GM19395 (cell line): ENCODE data around the gene KCNQ5.

ENCODE experiments used
- ATAC-seq: cut with Tn5 transposase; IDR thresholded peaks from one replicate; pipeline ENCODE4 v1.9.1; 2021; ENCODE audit warnings: mild to moderate bottlenecking, moderate library complexity; ENCODE audit not compliant: unreplicated experiment

Gene KCNQ5

GRCh38 chr6:72832271-72832670 is 210.4 kb downstream of the KCNQ5 start:
- no peak for ATAC-seq

GRCh38 chr6:72835749-72836148 is 213.9 kb downstream of the KCNQ5 start:
- ATAC-seq: no peak

- ATAC-seq: no peak
These were observed 215.1 kb downstream of the KCNQ5 start for GRCh38 chr6:72836971-72837370.

GRCh38 chr6:72841195-72841594 is 219.3 kb downstream of the KCNQ5 start:
- no peak for ATAC-seq

- ATAC-seq: no peak
These were observed 220.3 kb downstream of the KCNQ5 start for GRCh38 chr6:72842140-72842539.

DNA sequence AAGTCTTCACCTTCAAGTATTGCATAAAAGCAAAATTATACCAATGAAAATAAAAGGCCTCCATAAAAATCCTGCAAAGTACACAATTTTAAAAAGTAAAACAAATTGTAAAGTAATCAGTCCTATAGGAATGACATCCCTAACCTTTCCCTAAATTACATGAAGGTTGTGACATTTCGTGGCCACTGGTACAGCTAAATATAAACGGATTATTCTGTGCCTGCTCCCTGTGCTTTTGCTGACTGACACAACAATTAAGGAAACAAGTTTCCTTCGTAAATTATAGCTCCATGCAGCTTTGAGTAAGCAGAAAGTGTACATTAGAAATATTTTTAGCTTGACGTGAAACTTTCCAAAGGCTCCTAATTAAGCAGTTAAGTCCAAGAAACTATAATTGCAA is 222.8 kb downstream of the KCNQ5 start:
- no peak for ATAC-seq

GRCh38 chr6:72849346-72849745 is 227.5 kb downstream of the KCNQ5 start:
- no peak for ATAC-seq

DNA sequence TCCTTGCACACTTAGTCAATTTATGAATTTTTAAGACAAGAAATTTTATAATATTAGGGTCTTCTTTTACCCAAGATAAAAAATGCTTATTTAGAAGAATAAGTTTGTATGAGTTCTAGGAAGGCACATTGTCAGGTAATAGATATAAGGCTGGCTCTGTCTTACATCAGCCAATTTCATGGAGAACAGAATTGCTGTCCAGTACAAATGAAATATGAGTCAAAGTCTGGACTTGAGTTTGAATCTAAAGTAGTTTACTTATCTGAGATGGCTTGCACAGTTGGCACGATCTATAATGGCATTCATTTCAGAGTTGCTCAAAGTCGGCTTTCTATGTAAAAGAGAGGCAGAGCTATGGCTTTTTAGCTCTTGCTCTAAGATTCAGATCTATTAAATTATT is 228.2 kb downstream of the KCNQ5 start:
- ATAC-seq: no peak

DNA sequence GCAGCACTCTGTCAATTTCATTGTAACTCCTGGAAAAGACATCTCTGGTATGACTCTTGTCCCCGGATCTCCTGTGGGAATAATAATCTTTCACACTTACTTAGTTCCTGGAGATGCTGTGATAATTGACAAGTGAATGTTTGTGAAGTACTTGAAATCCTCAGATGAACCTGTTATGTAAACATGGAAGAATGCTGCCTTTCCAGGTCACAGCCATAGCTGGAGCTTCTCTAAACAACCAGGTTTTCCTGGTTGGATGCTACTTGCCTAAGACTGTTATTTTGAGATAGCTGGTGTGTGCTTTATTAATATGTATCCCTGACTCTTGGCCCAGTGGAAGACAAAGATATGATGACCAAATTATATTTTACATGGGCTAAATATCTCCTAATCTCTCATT is 228.6 kb downstream of the KCNQ5 start:
- no peak for ATAC-seq

DNA sequence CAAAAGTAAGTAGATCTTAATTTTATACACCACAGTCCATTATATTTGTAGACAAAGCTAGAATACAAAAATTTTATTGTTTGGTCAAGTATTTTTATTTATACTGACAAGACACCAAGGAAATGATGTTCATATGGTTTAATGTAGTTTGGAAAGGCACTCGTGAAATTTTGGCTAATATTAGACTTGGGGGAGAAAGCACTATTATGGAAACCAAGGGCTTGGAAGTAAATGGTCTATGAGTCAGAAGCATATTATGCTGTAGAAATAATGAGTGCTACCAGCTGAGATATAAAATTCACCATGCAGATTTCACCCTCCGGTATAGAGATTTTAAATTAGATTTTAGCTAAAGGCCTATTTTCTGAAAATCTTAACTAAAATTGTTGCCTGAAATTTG is 233.6 kb downstream of the KCNQ5 start:
- ATAC-seq: no peak

GRCh38 chr6:72856801-72857200 is 234.9 kb downstream of the KCNQ5 start:
- no peak for ATAC-seq

DNA sequence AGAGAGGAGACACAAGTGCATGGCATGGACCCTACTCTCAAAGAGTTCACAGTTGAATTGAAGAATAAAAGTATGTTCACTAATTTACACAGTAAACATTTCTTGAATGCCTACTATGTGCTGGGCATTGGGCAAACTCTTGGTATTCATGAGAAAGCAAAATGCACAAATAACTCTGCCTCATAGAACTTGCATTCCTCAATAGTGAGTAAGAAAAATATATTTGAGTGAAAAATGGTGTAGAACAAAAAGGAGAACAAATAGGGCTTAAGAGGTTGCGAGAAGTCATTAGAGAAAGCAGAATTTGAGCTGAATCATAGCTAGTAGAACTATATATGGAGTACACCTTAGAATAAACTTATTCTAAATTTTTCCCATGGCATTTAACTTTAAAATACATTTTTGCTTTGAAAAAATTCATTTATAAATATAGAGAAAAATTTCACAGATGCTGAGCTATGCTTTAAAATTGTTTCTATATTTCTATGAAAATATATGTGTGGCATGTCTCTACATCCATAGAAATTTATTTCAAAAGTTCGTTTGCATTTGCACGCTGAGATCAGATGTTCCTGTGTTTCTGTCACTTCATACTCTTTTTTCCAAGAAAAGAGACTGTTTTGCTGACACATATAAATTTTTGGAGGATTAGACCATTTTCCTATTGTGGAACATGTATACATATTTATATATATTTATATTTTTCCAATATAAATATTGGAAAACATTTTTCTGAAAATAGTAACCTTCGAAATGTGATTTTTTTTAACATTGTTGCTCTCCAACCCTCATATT is 236.1 kb downstream of the KCNQ5 start:
- ATAC-seq: no peak

DNA sequence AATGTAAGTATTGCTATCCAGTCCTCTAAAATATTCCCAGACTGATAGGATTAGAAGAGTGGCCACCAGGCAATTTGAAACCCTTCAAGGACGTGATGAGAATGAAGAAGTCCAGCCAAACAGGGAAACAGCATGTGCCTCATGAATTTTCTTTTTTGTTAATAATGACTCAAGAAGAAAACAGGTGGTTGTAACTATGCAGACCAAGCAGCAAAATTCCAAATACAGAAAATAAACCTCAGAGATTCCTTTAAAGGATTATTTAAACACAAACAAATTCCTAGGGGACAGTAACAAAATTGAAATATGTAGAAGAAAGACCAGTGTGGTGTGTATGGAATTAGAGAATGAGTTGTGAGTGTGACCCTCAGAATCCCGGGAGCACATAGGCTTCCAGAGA is 239.2 kb downstream of the KCNQ5 start:
- ATAC-seq: no peak

DNA sequence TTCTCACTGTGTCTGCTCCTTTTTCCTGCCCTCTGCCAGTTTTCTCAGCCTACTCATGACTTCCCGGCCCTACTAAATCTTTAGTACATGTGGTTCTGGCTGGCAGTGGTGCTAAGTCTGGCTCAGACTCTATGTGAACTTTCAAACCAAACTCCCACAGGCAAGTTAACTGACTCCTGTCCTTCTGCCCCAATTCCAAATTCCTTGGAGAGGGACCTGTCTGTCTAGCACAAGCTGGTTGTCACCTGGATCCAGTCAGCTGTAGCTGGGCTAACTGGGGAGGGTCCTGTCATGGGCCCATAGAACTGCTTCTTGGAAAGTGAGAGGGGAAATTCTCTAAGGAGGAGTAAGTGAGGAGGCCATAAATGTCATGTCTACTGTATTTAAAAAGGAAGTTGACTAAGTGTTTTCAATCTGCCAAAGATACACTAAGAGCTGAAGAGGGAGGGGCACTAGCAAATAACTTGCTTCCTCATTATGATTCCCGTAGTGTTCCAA is 240.1 kb downstream of the KCNQ5 start:
- peak; percentile 75 for ATAC-seq

- ATAC-seq: no peak
These were observed 241.3 kb downstream of the KCNQ5 start for GRCh38 chr6:72863131-72863530.

- ATAC-seq: no peak
These were observed 242.4 kb downstream of the KCNQ5 start for GRCh38 chr6:72864236-72864635.

DNA sequence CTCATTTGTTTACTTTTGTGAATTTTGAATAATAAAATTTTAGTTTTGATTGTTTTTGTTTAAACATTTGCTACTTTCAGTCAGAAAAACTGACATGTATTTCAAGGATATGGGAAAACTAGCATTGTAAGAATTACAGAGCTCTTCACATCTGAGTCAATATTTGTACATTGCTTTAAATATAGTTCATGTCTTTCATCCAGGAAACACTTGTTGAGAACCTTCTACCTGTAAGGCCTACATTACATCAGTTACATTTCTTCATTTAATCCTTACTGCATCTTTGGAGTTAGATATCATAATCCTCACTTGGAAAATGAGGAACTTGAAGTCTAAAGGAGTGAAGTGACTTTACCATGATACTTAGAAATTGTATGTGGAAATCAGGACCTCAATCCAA is 242.9 kb downstream of the KCNQ5 start:
- no peak for ATAC-seq

DNA sequence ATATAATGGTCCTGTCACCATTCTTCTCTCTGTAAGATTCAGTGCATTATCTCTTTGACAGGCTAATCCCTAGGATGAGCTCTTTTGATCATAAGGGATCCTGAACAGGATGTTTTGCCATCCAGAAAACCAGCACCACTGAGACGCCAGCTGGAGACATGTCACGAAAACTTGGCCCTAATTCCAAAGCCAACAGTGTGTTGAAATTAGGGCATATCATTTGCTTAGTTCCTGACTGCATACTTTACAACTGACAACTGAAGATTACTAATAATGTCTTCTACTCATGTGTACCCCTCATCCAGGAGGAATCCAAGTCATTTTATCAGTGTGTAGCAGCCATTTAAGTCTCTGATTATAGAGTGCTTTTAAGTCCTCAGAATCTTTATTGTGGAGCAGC is 243.6 kb downstream of the KCNQ5 start:
- no peak for ATAC-seq

DNA sequence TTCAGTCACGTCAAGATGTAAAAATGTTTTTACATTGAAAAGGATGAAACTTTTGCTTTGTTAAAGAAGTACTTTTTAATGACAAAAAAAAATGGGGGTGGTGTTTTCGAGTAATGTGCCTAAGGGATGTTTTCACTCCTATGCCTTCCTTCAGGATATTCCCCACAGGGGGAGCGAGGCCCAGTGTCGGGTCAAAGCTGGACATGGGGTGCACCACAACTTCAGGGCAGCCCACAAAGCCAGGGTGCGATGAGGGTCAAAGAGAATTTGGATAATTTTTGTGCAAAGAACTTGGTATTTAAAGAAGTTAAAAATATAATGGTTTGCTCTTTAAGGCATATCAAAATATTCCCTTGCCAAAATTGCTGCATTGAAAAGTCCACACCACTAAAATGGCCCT is 247.8 kb downstream of the KCNQ5 start:
- ATAC-seq: no peak

- ATAC-seq: no peak
These were observed 251.6 kb downstream of the KCNQ5 start for GRCh38 chr6:72873433-72873832.

GRCh38 chr6:72876256-72876655 is 254.4 kb downstream of the KCNQ5 start:
- no peak for ATAC-seq

- ATAC-seq: no peak
These were observed 264.3 kb downstream of the KCNQ5 start for GRCh38 chr6:72886170-72886569.

- ATAC-seq: no peak
These were observed 268.4 kb downstream of the KCNQ5 start for GRCh38 chr6:72890233-72890632.
